Measurements from ENCODE around the gene TTBK1.

DNA sequence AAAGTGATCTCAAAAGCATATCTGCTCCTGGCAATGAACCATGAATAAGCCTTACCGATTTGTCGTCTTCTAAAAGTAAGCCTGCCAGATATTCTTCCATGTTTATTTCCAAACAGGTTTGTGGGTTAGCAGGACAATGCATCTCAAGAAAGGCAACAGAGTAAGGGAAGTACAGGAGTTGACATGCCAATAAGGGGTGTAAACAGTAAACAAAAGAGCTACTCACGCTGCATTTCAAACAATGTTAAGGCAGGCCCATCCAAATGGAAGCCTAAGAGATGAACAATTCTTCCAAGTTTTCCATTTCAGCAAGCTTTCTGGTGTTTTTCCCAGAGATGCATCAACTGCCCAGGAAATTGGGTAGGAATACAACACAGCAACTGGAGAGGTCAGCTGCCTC, 93.1 kb downstream of the TTBK1 start:
- TF ChIP-seq, protein P1, sequence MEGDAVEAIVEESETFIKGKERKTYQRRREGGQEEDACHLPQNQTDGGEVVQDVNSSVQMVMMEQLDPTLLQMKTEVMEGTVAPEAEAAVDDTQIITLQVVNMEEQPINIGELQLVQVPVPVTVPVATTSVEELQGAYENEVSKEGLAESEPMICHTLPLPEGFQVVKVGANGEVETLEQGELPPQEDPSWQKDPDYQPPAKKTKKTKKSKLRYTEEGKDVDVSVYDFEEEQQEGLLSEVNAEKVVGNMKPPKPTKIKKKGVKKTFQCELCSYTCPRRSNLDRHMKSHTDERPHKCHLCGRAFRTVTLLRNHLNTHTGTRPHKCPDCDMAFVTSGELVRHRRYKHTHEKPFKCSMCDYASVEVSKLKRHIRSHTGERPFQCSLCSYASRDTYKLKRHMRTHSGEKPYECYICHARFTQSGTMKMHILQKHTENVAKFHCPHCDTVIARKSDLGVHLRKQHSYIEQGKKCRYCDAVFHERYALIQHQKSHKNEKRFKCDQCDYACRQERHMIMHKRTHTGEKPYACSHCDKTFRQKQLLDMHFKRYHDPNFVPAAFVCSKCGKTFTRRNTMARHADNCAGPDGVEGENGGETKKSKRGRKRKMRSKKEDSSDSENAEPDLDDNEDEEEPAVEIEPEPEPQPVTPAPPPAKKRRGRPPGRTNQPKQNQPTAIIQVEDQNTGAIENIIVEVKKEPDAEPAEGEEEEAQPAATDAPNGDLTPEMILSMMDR (conservative IDR thresholded peaks at IDR 0.05): no peak
- TF ChIP-seq ZFX (IDR thresholded peaks at IDR 0.05): no peak
